HUES64 (cell line): Measurements from ENCODE around the gene EIF6. TPM values are rescaled to one million over a fixed set of nuclear protein-coding genes. Genes with fewer than 3 reads are reported as not detected.
A peak's percentile ranks its signal among the peaks of the same experiment; 100 is the strongest.

ENCODE experiments used
- H3K27ac ChIP-seq: 2 replicates; pipeline ENCODE4 v1.7.0; 2013; ENCODE audit warnings: low read depth, low read length, inconsistent platforms
- H3K27me3 ChIP-seq: 2 replicates; pipeline ENCODE4 v1.6.1; 2013; ENCODE audit warnings: mild to moderate bottlenecking, low read length; ENCODE audit not compliant: insufficient read depth
- H3K36me3 ChIP-seq: 2 replicates; pipeline ENCODE4 v1.6.1; 2013; ENCODE audit warnings: mild to moderate bottlenecking, low read length; ENCODE audit not compliant: insufficient read depth
- H3K4me1 ChIP-seq: 2 replicates; pipeline ENCODE4 v1.6.1; 2013; ENCODE audit warnings: mild to moderate bottlenecking, low read length, moderate library complexity; ENCODE audit not compliant: insufficient read depth
- H3K4me3 ChIP-seq: 2 replicates; pipeline ENCODE4 v1.5.1; 2013; ENCODE audit warnings: mild to moderate bottlenecking, low read length, moderate library complexity
- H3K9ac ChIP-seq: 2 replicates; pipeline ENCODE4 v1.6.1; 2013; ENCODE audit warnings: mild to moderate bottlenecking, low read depth, low read length
- H3K9me3 ChIP-seq: 2 replicates; pipeline ENCODE4 v1.6.1; 2013; ENCODE audit warnings: low read depth, low read length; ENCODE audit not compliant: insufficient read depth
- WGBS: fragments of 150-250, 120-280 bp; methylation state at CpG from one replicate; pipeline ENCODE4 v1.1.7; 2013; ENCODE audit warnings: missing lambda C conversion rate; 5-methylcytosine and 5-hydroxymethylcytosine counted together
- polyA plus RNA-seq, 2 experiments: library from polyadenylated mRNA; stranded (reverse); fragments of 50-300 nt; gene quantifications; one replicate each; pipeline ENCODE4 v1.2.3, GENCODE V29; 2013

The EIF6 gene
- polyA plus RNA-seq (2013, experiment 1 of 2) = 138 TPM
- polyA plus RNA-seq (2013, experiment 2 of 2) = 113 TPM

DNA sequence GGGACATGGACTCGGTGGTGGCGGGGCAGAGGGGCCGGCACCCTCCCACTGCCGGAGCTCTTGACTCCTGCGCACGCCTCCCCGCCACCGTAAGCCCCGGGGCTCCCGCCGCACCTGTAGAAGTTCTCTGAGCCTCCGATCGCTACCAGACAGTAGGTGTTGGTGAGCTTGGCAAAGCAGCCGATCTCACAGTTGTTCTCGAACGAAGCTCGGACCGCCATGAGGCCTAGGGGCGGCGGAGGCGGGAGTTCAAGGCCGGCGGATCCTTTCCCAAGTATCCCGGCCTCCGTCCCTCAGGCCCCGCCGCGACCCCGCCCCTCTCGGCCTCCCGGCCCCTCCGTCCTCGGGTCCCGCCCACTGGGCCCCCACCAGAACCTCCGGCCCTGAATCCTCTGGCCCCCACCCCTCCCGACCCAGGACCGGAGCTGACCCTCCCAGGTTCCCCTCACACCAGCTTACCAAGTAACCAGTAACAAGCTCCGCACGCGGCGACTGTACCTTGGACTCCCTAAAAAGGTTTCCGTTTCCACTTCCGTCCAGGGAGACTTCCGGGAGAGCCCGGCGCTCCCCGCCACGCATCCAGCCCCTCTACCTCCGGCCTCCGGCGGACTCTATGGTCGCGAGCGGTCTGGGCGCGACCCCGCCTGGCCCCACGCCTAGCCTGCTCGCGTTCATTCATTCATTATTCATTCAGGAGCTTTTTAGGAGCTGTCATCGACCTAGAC lies at the start of gene EIF6:
EIF6 (minus strand) TSS at position 506 of the 725 bp plus-strand sequence; CDS start at position 221, 285 bp downstream.
- under 1% methylated on average over 61 of the region's 61 CpGs for WGBS
- no peaks in the 10 kb centered on the region for H3K9me3 ChIP-seq

DNA sequence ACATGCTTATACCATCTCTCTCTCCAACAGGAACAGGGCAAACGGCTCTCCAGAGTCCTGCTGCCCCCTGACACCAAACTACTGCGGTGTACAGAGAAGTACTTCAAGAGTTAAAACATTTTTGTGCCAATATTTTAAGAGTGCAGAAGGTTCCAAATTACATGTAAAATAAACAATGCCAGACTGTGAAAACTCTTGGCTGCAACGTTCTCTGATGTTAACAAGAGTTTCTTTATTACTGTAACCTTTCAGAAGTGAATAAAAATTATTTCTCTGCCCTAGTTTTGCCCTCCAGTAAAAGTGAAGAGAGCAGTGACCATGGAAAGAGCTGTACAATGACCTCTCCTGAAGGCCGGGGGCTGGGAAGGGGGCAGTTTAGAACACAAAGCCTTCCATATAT lies 49.0 kb upstream of the EIF6 start:
- 93% methylated on average over 4 of the region's 4 CpGs for WGBS
- Histone ChIP-seq H3K36me3 (no peaks in the 10 kb centered on the region), H3K27me3 (no peaks in the 10 kb centered on the region), H3K4me3 (no peak overlapping the region), H3K9me3 (no peaks in the 10 kb centered on the region), H3K27ac (no peak overlapping the region), H3K4me1 (peaks cover 2% of the 10 kb centered on the region; the same call in 1 of the 2 replicates), H3K9ac (no peak overlapping the region)

More for the DNA sequence above, at the start of gene EIF6:
- Histone ChIP-seq H3K36me3 (peaks cover 33% of the 10 kb centered on the region), H3K27me3 (no peaks in the 10 kb centered on the region), H3K9ac (peak within 1 kb of the TSS; percentile 88), H3K4me3 (peak within 1 kb of the TSS; percentile 91), H3K4me1 (peaks cover 5% of the 10 kb centered on the region; the same call in 1 of the 2 replicates), H3K27ac (peak within 1 kb of the TSS; percentile 78)

DNA sequence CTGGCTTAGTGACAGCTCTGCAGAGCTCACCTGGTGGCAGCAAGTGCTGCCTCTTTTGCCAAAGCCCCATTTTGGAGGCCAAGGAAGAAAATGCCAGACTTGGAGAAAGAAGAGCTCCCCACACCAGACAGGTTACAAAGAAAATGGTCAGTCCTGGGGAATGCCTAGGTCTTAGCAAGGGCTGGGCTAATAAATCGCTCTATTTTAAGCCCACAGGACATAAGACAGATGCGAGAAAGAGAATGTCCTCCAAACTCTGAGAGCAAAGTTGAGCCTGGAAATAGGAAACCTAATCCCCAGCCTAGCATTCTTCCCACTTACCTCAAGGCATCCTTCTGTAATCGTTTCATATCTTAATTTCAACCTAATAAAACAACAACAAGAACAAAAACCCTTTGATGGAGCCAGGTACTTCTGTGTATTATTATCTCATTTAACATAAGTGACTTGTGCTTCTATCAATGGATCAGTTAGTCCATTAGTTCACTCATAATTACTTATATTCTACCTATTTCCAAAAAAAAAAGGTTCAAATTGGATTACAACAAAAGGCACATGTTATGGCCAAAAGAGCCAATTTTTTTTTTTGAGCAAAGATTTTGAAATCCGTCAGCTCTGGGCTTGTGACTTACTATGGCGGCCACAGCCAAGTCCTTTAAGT lies 48.1 kb upstream of the EIF6 start:
- no peak overlapping the region for H3K9ac ChIP-seq
- H3K9me3 ChIP-seq = no peaks in the 10 kb centered on the region
- no peaks in the 10 kb centered on the region for H3K36me3 ChIP-seq
- peaks cover 2% of the 10 kb centered on the region; the same call in 1 of the 2 replicates for H3K4me1 ChIP-seq
- no peaks in the 10 kb centered on the region for H3K27me3 ChIP-seq
- 93% methylated on average over 5 of the region's 5 CpGs for WGBS
- no peak overlapping the region for H3K4me3 ChIP-seq
- no peak overlapping the region for H3K27ac ChIP-seq

DNA sequence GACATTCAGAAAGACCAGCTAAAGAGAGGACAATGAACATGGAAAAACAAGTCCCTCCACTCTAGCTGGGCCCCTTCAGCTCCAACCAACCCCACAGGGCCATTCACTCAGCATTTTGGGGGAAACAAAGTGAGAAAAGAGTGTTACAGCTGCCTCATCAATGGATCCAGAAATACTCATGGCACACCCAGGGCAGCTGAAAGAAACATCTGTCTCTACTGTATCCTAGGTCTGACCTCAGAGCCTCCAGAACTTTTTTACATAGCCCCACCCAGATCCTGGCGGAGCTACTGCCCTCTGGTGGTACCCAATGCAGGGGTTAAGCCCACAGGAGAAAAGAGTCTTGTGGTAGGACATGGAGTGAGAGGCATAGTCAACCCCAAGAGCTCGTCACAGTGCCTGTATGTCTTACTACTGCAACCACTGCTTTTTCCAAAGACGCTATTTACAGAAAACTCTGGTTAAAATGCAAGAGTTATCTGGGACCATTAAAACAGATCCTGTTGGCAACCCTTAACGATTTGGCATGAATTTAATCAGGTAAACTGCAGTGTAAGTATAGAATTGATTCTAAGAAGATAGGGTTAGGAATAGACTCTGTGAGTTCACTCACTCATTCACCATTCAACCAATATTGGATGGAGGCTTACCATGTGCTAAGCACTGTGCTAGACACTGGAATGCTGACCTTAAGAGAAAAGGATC lies 45.0 kb upstream of the EIF6 start:
- 0 out of 2 replicates have a peak, but pooled peaks cover 4% of the 10 kb centered on the region for H3K36me3 ChIP-seq
- H3K4me1 ChIP-seq = peaks cover 2% of the 10 kb centered on the region; the same call in 1 of the 2 replicates
- 63% methylated on average over 4 of the region's 4 CpGs for WGBS
- H3K27ac ChIP-seq = no peak overlapping the region
- no peak overlapping the region for H3K4me3 ChIP-seq
- H3K9ac ChIP-seq = no peak overlapping the region
- H3K9me3 ChIP-seq = no peaks in the 10 kb centered on the region
- no peaks in the 10 kb centered on the region for H3K27me3 ChIP-seq

DNA sequence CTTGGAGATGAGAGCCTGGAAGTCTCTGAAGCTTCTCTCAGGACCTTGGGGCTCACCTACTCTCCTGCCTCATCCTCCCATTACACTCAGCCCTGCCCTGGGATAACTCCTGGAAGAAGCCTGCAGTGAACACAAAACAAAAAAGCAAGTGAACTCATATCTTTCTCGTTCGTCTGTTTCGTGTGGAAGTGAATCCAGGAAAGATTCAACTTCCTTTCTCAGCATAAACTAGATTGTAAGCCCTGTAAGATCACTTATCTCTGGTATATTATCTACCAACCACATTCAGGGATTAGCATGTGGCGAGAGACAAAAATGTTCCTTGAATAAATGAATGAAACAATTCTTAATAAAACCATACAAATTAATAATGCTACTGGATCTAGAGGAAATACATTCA lies 44.1 kb upstream of the EIF6 start:
- H3K4me1 ChIP-seq = peaks cover 2% of the 10 kb centered on the region; the same call in 1 of the 2 replicates
- H3K4me3 ChIP-seq = no peak overlapping the region
- 0 out of 2 replicates have a peak, but pooled peaks cover 4% of the 10 kb centered on the region for H3K36me3 ChIP-seq
- no peaks in the 10 kb centered on the region for H3K27me3 ChIP-seq
- no peak overlapping the region for H3K9ac ChIP-seq
- 95% methylated on average over 3 of the region's 4 CpGs for WGBS
- H3K9me3 ChIP-seq = no peaks in the 10 kb centered on the region
- no peak overlapping the region for H3K27ac ChIP-seq

DNA sequence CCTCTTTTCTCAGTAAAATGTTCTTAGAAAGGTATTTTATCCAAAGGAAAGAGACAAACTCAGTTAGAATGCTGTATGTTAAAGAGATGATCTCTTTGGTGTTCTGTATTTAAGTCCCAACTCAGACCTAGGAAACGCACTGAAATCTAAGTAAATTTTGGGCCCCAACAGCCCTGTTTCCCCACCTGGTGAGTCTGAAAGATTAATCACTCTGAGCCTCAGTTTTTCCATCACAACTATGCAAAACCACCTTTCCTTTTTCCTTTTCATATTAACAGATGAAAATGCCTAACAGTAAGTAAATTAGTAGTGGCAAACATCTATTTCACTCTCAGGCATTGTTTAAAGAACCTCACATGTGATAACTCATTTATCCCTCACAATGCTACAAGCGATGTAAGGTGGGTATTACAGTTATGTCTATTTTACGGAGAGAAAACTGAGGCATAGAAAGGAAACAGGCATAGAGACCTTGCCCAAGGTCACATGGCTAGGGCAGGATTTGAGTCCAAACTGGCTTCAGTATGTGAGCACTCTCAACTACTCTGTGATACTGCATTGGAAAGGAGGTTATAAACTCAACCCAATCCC lies 43.6 kb upstream of the EIF6 start:
- Histone ChIP-seq H3K36me3 (0 out of 2 replicates have a peak, but pooled peaks cover 4% of the 10 kb centered on the region), H3K27me3 (no peaks in the 10 kb centered on the region), H3K9ac (no peak overlapping the region), H3K4me3 (no peak overlapping the region), H3K9me3 (no peaks in the 10 kb centered on the region), H3K4me1 (peaks cover 2% of the 10 kb centered on the region; the same call in 1 of the 2 replicates), H3K27ac (no peak overlapping the region)
- WGBS = 99% methylated on average over 3 of the region's 3 CpGs

DNA sequence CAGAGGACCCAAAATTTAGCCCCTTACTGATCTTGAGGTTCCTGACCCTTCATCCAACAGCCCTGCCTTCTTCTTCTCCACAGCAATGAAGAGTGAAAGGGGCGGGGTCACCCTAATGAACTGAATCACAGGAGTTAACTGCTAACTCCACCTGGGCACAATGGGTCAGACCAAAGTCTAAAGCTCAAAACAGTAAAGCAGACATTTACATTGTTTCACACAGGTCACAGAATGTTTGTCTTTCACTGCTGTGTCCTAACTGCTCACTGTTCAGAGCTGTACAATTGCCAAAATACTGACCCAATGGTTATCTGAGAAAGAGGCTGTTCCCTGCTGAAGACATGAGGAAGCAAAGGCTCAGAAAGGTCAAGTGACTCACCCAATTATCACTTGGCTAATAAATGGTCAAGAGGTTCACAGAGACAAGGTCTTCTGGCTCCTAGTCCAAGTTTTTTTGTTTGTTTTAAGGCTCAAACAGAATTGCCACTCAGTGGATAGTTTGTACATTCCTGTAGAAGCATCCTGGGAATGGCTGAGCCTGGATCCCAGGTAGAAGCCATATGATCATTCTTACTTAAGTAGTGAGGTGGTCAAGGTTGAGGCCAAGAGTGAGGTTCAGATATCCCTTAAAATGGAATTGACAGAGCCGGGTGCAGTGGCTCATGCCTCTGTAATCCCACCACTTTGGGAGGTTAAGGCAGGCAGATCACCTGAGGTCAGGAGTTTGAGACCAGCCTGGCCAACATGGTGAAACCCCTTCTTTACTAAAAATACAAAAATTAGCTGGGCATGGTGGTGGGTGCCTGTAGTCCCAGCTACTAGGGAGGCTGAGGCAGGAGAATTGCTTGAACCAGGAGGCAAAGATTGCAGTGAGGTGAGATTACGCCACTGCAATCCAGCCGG lies 42.8 kb upstream of the EIF6 start:
- 93% methylated on average over 4 of the region's 4 CpGs for WGBS
- no peak overlapping the region for H3K27ac ChIP-seq
- no peaks in the 10 kb centered on the region for H3K27me3 ChIP-seq
- H3K4me1 ChIP-seq = peaks cover 2% of the 10 kb centered on the region; the same call in 1 of the 2 replicates
- no peak overlapping the region for H3K9ac ChIP-seq
- H3K36me3 ChIP-seq = 0 out of 2 replicates have a peak, but pooled peaks cover 4% of the 10 kb centered on the region
- H3K4me3 ChIP-seq = no peak overlapping the region
- H3K9me3 ChIP-seq = no peaks in the 10 kb centered on the region

DNA sequence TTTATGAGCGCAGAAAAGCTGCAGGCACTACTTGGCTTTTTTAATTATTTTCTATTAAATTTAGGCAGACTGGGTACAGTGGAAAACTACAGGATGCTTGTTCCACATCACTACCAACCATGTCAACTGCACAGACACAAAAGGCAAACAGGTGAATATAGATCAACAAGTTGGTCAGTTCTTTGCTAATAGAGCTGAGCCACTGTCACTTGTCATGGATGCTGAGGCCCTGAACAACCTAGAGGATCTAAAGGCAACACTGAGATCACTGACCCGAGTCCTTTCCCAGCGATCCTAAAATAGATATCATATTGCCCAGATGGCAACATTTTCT lies 42.1 kb upstream of the EIF6 start:
- Histone ChIP-seq H3K27ac (no peak overlapping the region), H3K9me3 (no peaks in the 10 kb centered on the region), H3K4me1 (peaks cover 2% of the 10 kb centered on the region; the same call in 1 of the 2 replicates), H3K36me3 (0 out of 2 replicates have a peak, but pooled peaks cover 4% of the 10 kb centered on the region), H3K9ac (no peak overlapping the region), H3K4me3 (no peak overlapping the region), H3K27me3 (no peaks in the 10 kb centered on the region)
- WGBS = 94% methylated on average over 3 of the region's 3 CpGs

DNA sequence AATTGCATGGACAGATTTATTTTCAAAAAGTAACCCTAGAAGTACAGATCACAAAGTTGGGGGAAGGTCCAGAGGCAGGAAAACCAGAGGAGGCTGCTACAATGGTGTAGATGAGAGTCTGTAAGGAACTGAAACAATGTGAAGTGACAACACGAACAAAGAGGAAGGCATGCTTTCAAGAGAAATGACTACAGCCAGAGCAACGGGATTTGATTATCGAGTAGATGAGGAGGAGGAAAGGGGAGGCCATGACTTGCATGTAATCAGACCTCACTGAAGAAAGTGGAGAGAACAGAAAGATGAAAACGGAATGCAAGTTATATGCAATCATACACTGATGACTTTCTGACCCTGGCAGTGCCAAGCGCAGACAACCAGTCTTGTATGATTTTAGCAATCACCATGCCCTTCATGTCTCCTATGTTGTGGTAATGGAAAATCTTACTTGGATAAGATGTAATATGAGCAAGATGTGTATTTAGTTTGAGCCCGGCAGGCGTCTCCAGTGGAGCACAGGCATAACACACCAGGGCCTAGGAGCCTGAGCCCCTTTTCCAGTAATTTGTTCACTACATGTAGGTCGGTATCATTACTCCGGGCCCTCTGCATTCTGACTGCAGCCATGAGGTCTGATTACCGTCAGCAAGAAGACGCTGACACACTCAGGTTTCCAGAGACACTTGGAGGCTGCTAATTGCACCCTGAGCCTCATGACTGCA lies 41.6 kb upstream of the EIF6 start:
- Histone ChIP-seq H3K36me3 (0 out of 2 replicates have a peak, but pooled peaks cover 4% of the 10 kb centered on the region), H3K9me3 (no peaks in the 10 kb centered on the region), H3K4me3 (no peak overlapping the region), H3K27ac (no peak overlapping the region), H3K27me3 (no peaks in the 10 kb centered on the region), H3K9ac (no peak overlapping the region), H3K4me1 (peaks cover 2% of the 10 kb centered on the region; the same call in 1 of the 2 replicates)
- WGBS = 89% methylated on average over 11 of the region's 11 CpGs
